Suprapubic skin (tissue), 4 donors: ENCODE results near the gene PLEKHF1. TPM values are rescaled to one million over a fixed set of nuclear protein-coding genes. Genes with fewer than 3 reads are reported as not detected.

Experiments used
- DNase-seq, 2 donors: peaks; one replicate each; pipeline ENCODE4 v3.0.0-alpha.2; 2019; ENCODE audit warnings: low spot score in 2 of 2
- H3K27ac ChIP-seq: fragments of 200-600 bp; sonication (generic); one replicate; pipeline ENCODE4 v1.5.1; 2019
- H3K27me3 ChIP-seq: fragments of 200-600 bp; sonication (generic); one replicate; pipeline ENCODE4 v1.5.1; 2019
- H3K36me3 ChIP-seq: fragments of 200-600 bp; sonication (generic); one replicate; pipeline ENCODE4 v1.5.1; 2019
- H3K4me1 ChIP-seq: fragments of 200-600 bp; sonication (generic); one replicate; pipeline ENCODE4 v1.5.1; 2019
- H3K4me3 ChIP-seq: fragments of 200-600 bp; sonication (generic); one replicate; pipeline ENCODE4 v1.5.1; 2019; ENCODE audit warnings: mild to moderate bottlenecking
- H3K9me3 ChIP-seq: fragments of 200-600 bp; sonication (generic); one replicate; pipeline ENCODE4 v1.5.1; 2019
- EP300 ChIP-seq: sonication (generic); formaldehyde crosslinking; IDR thresholded peaks from one replicate; pipeline ENCODE4 v1.6.1; 2017; ENCODE audit warnings: antibody characterized with exemption
- POLR2A ChIP-seq, 2 donors: fragments of 450-650 bp; IDR thresholded peaks; one replicate each; pipeline ENCODE4 v1.6.1; 2017; ENCODE audit warnings: antibody characterized with exemption in 2 of 2, mild to moderate bottlenecking in 2 of 2, moderate library complexity in 2 of 2
- POLR2AphosphoS5 ChIP-seq, 3 donors: sonication (generic); formaldehyde crosslinking; IDR thresholded peaks; one replicate each; pipeline ENCODE4 v1.6.1; 2017; ENCODE audit warnings: antibody characterized with exemption in 3 of 3
- WGBS: methylation state at CpG from one replicate; pipeline ENCODE4 v1.1.5; 2018; 5-methylcytosine and 5-hydroxymethylcytosine counted together
- total RNA-seq, 4 donors: library from RNA; depleted of rRNA; stranded (reverse); fragments of >200 nt; gene quantifications; one replicate each; pipeline ENCODE4 v1.1.0, GENCODE V29; 2016
- TF ChIP-seq, protein P1 (sequence below), 2 donors: fragments of 200-600 bp in 1 of 2; fragments of 450-650 bp in 1 of 2; sonication (generic) in 1 of 2; IDR thresholded peaks; one replicate each; pipeline ENCODE4 v1.5.1; 2016 to 2019; ENCODE audit warnings: antibody characterized with exemption in 2 of 2, mild to moderate bottlenecking in 1 of 2, moderate library complexity in 1 of 2

PLEKHF1 gene
- total RNA-seq, 4 donors from 2014 or later: 4.5 to 18.8 (median 9.7) TPM

DNA sequence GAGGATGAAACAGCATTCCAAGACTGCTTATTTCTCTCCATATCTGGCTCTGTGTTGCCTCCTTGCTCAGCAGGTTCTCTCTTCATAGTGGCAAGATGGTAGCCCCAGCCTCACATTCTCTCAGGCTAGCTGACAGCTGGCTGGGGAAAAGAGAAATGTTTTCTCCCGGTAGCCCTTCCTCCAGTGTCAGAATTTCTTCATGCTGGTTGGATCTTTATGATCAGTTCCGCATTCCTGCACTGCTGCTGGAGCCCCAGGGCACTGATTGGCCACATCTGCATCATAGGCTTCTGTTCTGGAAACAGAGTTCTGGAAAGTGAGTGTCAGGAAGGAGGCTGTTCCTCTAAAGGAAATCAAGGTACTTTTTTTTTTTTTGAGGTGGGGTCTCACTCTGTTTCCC lies 34.6 kb upstream of the PLEKHF1 start:
- DNase-seq: no peak
- no peak overlapping the region for H3K27ac ChIP-seq
- no peaks in the 10 kb centered on the region for H3K4me1 ChIP-seq
- no peaks in the 10 kb centered on the region for H3K36me3 ChIP-seq
- H3K4me3 ChIP-seq: no peak overlapping the region
- TF ChIP-seq POLR2AphosphoS5 (IDR thresholded peaks at IDR 0.05) (no peak), EP300 (no peak), POLR2A (IDR thresholded peaks at IDR 0.05) (no peak)
- TF ChIP-seq, protein P1, sequence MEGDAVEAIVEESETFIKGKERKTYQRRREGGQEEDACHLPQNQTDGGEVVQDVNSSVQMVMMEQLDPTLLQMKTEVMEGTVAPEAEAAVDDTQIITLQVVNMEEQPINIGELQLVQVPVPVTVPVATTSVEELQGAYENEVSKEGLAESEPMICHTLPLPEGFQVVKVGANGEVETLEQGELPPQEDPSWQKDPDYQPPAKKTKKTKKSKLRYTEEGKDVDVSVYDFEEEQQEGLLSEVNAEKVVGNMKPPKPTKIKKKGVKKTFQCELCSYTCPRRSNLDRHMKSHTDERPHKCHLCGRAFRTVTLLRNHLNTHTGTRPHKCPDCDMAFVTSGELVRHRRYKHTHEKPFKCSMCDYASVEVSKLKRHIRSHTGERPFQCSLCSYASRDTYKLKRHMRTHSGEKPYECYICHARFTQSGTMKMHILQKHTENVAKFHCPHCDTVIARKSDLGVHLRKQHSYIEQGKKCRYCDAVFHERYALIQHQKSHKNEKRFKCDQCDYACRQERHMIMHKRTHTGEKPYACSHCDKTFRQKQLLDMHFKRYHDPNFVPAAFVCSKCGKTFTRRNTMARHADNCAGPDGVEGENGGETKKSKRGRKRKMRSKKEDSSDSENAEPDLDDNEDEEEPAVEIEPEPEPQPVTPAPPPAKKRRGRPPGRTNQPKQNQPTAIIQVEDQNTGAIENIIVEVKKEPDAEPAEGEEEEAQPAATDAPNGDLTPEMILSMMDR (IDR thresholded peaks at IDR 0.05): no peak
- no peaks in the 10 kb centered on the region for H3K9me3 ChIP-seq
- WGBS: 43% methylated on average over 2 of the region's 2 CpGs
- no peaks in the 10 kb centered on the region for H3K27me3 ChIP-seq

DNA sequence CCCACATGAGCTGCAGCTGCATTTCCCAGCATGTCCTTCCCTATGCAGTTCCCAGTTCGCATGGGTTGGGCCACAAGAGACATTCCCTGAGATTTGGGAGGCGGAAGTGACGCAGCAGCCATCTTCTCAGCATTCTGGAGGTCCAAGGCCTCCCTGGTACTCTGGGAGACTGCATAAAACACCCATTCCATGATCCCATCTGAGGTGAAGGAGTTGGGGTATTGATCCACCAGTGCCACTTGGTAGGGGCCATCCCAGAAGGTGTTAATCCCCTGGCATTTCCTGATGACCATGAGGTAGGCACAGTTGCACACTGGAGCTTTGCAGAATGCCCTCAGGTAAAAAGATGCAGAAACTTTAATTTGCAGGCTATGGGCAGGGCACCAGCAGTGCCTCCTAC lies 33.8 kb upstream of the PLEKHF1 start:
- H3K36me3 ChIP-seq: no peaks in the 10 kb centered on the region
- no peaks in the 10 kb centered on the region for H3K27me3 ChIP-seq
- no peak overlapping the region for H3K4me3 ChIP-seq
- H3K9me3 ChIP-seq: no peaks in the 10 kb centered on the region
- DNase-seq: peak in 1 of 2 donors; percentile 15
- no peak overlapping the region for H3K27ac ChIP-seq
- 100% methylated on average over 1 of the region's 3 CpGs for WGBS
- H3K4me1 ChIP-seq: no peaks in the 10 kb centered on the region
- TF ChIP-seq EP300 (no peak), POLR2A (IDR thresholded peaks at IDR 0.05) (no peak), POLR2AphosphoS5 (IDR thresholded peaks at IDR 0.05) (no peak)
- TF ChIP-seq, protein P1 (IDR thresholded peaks at IDR 0.05): no peak

DNA sequence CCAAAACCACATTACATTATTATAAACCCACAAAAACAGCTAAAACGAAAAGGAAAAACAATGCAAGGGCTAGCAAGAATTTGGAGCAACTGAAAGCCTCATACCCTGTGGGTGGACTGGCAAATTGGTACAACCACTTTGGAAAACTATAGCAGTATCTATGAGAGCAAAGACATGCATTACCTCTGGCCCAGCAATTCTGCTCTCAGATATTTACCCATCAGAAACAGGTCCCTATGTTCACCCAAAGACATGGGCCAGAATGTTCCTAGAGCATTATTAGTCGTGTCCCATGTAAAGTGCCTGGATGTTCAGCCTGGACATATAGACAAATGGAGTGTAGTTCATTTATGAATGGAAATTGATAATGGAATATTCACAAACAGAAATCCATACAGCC lies 31.3 kb upstream of the PLEKHF1 start:
- DNase-seq: no peak
- Histone ChIP-seq H3K27me3 (no peaks in the 10 kb centered on the region), H3K36me3 (no peaks in the 10 kb centered on the region), H3K27ac (no peak overlapping the region), H3K9me3 (no peaks in the 10 kb centered on the region), H3K4me3 (no peak overlapping the region), H3K4me1 (no peaks in the 10 kb centered on the region)
- 88% methylated on average over 2 of the region's 2 CpGs for WGBS
- TF ChIP-seq POLR2AphosphoS5 (IDR thresholded peaks at IDR 0.05) (no peak), POLR2A (IDR thresholded peaks at IDR 0.05) (no peak), EP300 (no peak)
- TF ChIP-seq, protein P1 (IDR thresholded peaks at IDR 0.05): no peak

DNA sequence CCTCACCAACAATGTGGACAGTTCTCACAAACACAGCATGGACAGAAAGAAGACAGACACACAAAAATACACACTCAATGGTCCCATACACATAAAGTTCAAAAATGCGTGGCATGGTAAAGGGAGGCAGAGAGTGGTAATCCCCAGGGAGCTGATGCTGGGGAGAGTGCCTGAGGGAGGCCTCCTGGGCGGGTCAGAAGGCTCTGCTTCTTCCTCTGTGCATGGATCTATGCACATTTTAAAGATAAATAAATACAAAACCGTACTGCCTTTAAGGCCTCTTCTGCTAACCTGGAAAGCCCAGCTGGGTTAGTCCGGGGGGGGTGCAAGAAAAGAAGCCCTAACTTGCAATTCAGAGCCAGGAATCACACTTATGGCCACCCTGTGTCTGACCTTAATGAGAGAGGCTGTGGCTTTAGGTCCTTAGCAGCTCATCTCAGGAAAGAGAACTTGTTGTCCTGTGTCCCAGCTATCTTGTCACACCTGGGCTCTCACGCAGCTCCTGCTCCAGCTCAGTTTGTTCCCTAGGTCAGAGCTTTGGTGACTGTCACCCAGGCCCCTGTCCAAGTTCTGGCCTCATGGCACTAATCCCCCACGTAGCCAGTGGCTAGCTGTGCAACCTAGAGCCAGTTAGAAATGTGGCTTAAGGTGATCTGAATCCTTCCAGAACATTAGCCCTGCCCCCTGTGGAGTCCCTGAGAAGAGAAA lies 30.7 kb upstream of the PLEKHF1 start:
- no peak for DNase-seq
- H3K9me3 ChIP-seq: no peaks in the 10 kb centered on the region
- no peaks in the 10 kb centered on the region for H3K27me3 ChIP-seq
- H3K4me3 ChIP-seq: no peak overlapping the region
- TF ChIP-seq, protein P1 (IDR thresholded peaks at IDR 0.05): no peak
- TF ChIP-seq POLR2AphosphoS5 (IDR thresholded peaks at IDR 0.05) (no peak), POLR2A (IDR thresholded peaks at IDR 0.05) (no peak), EP300 (no peak)
- no peaks in the 10 kb centered on the region for H3K4me1 ChIP-seq
- H3K27ac ChIP-seq: no peak overlapping the region
- WGBS: 76% methylated on average over 6 of the region's 6 CpGs
- H3K36me3 ChIP-seq: no peaks in the 10 kb centered on the region

DNA sequence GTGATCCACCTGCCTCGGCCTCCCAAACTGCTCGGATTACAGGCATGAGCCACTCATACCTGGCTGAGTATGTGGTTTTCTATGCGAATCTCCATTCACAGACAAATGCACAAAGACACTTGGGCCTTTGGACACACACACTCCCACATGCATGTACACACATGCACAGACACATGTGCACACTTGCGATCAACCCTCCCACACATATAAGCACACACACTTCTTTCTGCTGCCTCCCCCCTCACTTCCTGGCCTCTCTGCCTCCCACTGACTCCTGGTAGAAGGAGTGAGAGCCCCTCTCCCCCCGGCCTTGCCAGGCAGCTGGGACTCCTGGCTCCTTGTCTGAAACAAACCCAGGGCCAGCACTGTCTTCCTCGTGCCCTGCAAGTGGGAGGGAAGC lies 29.3 kb upstream of the PLEKHF1 start:
- TF ChIP-seq POLR2AphosphoS5 (IDR thresholded peaks at IDR 0.05): no peak
- TF ChIP-seq, protein P1 (IDR thresholded peaks at IDR 0.05): no peak
- no peak for TF ChIP-seq EP300
- TF ChIP-seq POLR2A (IDR thresholded peaks at IDR 0.05): no peak
- H3K9me3 ChIP-seq: no peaks in the 10 kb centered on the region
- H3K36me3 ChIP-seq: no peaks in the 10 kb centered on the region
- WGBS: 70% methylated on average over 6 of the region's 6 CpGs
- no peaks in the 10 kb centered on the region for H3K4me1 ChIP-seq
- H3K27ac ChIP-seq: no peak overlapping the region
- H3K27me3 ChIP-seq: no peaks in the 10 kb centered on the region
- H3K4me3 ChIP-seq: no peak overlapping the region
- DNase-seq: no peak
